H1 (cell line): Measurements from ENCODE around the gene PDE3A. TPM values are rescaled to one million over a fixed set of nuclear protein-coding genes. Genes with fewer than 3 reads are reported as not detected.

Experiments used
- CTCF ChIA-PET: fragments of 300-600 bp; sonication (Branson Sonifier 250); formaldehyde crosslinking; loops from one replicate; lab custom pipeline; 2021; ENCODE audit not compliant: partially characterized antibody; lab: Charles Lee
- POLR2A ChIA-PET: fragments of 300-600 bp; sonication (Branson Sonifier 250); formaldehyde crosslinking; loops from one replicate; lab custom pipeline; 2021; ENCODE audit warnings: inconsistent platforms; ENCODE audit not compliant: partially characterized antibody; lab: Charles Lee
- DNase-seq, 2 experiments: peaks; one replicate each; pipeline versions ENCODE4 v3.0.0 to v3.0.0-alpha.2; 2010 to 2022; ENCODE audit warnings: low spot score in 2 of 2, low read depth in 1 of 2, mixed read lengths in 1 of 2
- FAIRE-seq: peaks from 2 replicates; lab custom pipeline; 2011; peaks lifted over from hg19 to GRCh38; lab: Jason Lieb, UNC
- H2AFZ ChIP-seq: 2 replicates; pipeline ENCODE4 v1.8.1; 2012; ENCODE audit warnings: low read length, inconsistent platforms
- H2AK5ac ChIP-seq: 2 replicates; pipeline ENCODE4 v1.6.1; 2013; ENCODE audit warnings: low read depth, low read length
- H2BK120ac ChIP-seq: replicated peaks from 2 replicates; pipeline ENCODE3; 2013; ENCODE audit warnings: low read depth, low read length, inconsistent platforms
- H2BK12ac ChIP-seq: 2 replicates; pipeline ENCODE4 v1.6.1; 2013; ENCODE audit warnings: low read depth, low read length
- H2BK15ac ChIP-seq: 2 replicates; pipeline ENCODE4 v1.6.1; 2013; ENCODE audit warnings: low read length
- H2BK20ac ChIP-seq: 2 replicates; pipeline ENCODE4 v1.6.1; 2013; ENCODE audit warnings: low read length
- H2BK5ac ChIP-seq: 2 replicates; pipeline ENCODE4 v1.6.1; 2013; ENCODE audit warnings: low read depth, low read length
- H3K14ac ChIP-seq: 2 replicates; pipeline ENCODE4 v1.6.1; 2013; ENCODE audit warnings: inconsistent platforms; ENCODE audit not compliant: insufficient read length
- H3K18ac ChIP-seq: 2 replicates; pipeline ENCODE4 v1.6.1; 2013; ENCODE audit warnings: low read length; ENCODE audit errors: extremely low read depth
- H3K23ac ChIP-seq: 2 replicates; pipeline ENCODE4 v1.6.1; 2013; ENCODE audit warnings: inconsistent platforms; ENCODE audit not compliant: insufficient read length
- H3K23me2 ChIP-seq: 2 replicates; pipeline ENCODE4 v1.6.1; 2013; ENCODE audit warnings: low read depth, low read length
- H3K27ac ChIP-seq: 2 replicates; pipeline ENCODE4 v1.6.1; 2011; ENCODE audit warnings: low read depth, low read length, inconsistent platforms
- H3K27me3 ChIP-seq, 4 experiments: replicated peaks in 1 of 4; 1 replicate in 1 of 4; 2 replicates in 3 of 4; pipeline versions ENCODE4 v1.6.1 to v1.8.1; 2011 to 2013; ENCODE audit warnings: low read length in 3 of 4, mild to moderate bottlenecking in 3 of 4, inconsistent platforms in 2 of 4, mixed read lengths in 2 of 4, moderate library complexity in 1 of 4; ENCODE audit not compliant: control insufficient read depth in 3 of 4, insufficient read depth in 3 of 4; ENCODE audit errors: extremely low read depth in 1 of 4
- H3K36me3 ChIP-seq, 4 experiments: 2 replicates each; pipeline versions ENCODE4 v1.6.1 to v1.8.1; 2011 to 2013; ENCODE audit warnings: mild to moderate bottlenecking in 4 of 4, low read length in 3 of 4, moderate library complexity in 2 of 4, control low read depth in 1 of 4, inconsistent platforms in 1 of 4; ENCODE audit not compliant: insufficient read depth in 4 of 4, control insufficient read depth in 2 of 4
- H3K4ac ChIP-seq: replicated peaks from 2 replicates; pipeline ENCODE3; 2013; ENCODE audit warnings: low read length, low read depth, mixed read lengths, inconsistent platforms; ENCODE audit not compliant: insufficient read length
- H3K4me1 ChIP-seq, 4 experiments: replicated peaks in 1 of 4; 1 replicate in 1 of 4; 2 replicates in 3 of 4; pipeline versions ENCODE4 v1.6.1 to v1.8.1; 2011 to 2013; ENCODE audit warnings: low read length in 3 of 4, inconsistent platforms in 2 of 4, mixed read lengths in 1 of 4; ENCODE audit not compliant: insufficient read depth in 4 of 4, control insufficient read depth in 3 of 4
- H3K4me2 ChIP-seq, 2 experiments: 2 replicates each; pipeline versions ENCODE4 v1.6.1 to v1.8.1; 2011 to 2013; ENCODE audit warnings: low read depth in 2 of 2, low read length in 2 of 2, control low read depth in 1 of 2, inconsistent platforms in 1 of 2, mild to moderate bottlenecking in 1 of 2; ENCODE audit not compliant: insufficient read depth in 1 of 2
- H3K4me3 ChIP-seq, 4 experiments: fragments of 200-600, 300-600 bp in 1 of 4; sonication (generic), shearing (Covaris generic), sonication (Bioruptor Twin) in 1 of 4; 2 replicates each; pipeline versions ENCODE4 v1.5.1 to v1.8.1; 2011 to 2016; ENCODE audit warnings: low read length in 4 of 4, low read depth in 3 of 4, control low read depth in 2 of 4, inconsistent platforms in 2 of 4, mild to moderate bottlenecking in 2 of 4, mixed read lengths in 1 of 4, moderate library complexity in 1 of 4; ENCODE audit not compliant: insufficient read depth in 2 of 4; ENCODE audit errors: extremely low read depth in 1 of 4
- H3K56ac ChIP-seq: replicated peaks from 2 replicates; pipeline ENCODE3; 2013; ENCODE audit warnings: low read depth, mild to moderate bottlenecking, mixed read lengths, low read length, inconsistent platforms; ENCODE audit not compliant: insufficient read length
- H3K79me1 ChIP-seq: 2 replicates; pipeline ENCODE4 v1.6.1; 2013; ENCODE audit warnings: low read depth, low read length, control low read depth
- H3K79me2 ChIP-seq, 2 experiments: 2 replicates each; pipeline versions ENCODE4 v1.6.1 to v1.8.1; 2012 to 2013; ENCODE audit warnings: low read length in 2 of 2, mild to moderate bottlenecking in 2 of 2, inconsistent platforms in 1 of 2; ENCODE audit not compliant: insufficient read depth in 2 of 2, control insufficient read depth in 1 of 2
- H3K9ac ChIP-seq, 4 experiments: replicated peaks in 1 of 4; 1 replicate in 1 of 4; 2 replicates in 3 of 4; pipeline versions ENCODE4 v1.6.1 to v1.8.1; 2011 to 2013; ENCODE audit warnings: low read depth in 3 of 4, low read length in 3 of 4, control low read depth in 2 of 4, mild to moderate bottlenecking in 2 of 4, moderate library complexity in 2 of 4, inconsistent platforms in 1 of 4; ENCODE audit errors: extremely low read depth in 1 of 4
- H3K9me3 ChIP-seq, 2 experiments: 2 replicates each; pipeline versions ENCODE4 v1.6.1 to v1.8.1; 2012 to 2013; ENCODE audit warnings: mild to moderate bottlenecking in 2 of 2, moderate library complexity in 2 of 2, control low read depth in 1 of 2, inconsistent platforms in 1 of 2, low read depth in 1 of 2, low read length in 1 of 2, mixed read lengths in 1 of 2; ENCODE audit not compliant: insufficient read depth in 2 of 2
- H4K20me1 ChIP-seq, 2 experiments: replicated peaks in 1 of 2; 2 replicates each; pipeline versions ENCODE3 to v1.8.1; 2011 to 2013; ENCODE audit warnings: inconsistent platforms in 2 of 2, low read length in 2 of 2, mild to moderate bottlenecking in 1 of 2; ENCODE audit not compliant: insufficient read depth in 2 of 2, control insufficient read depth in 1 of 2
- H4K5ac ChIP-seq: 2 replicates; pipeline ENCODE4 v1.6.1; 2013; ENCODE audit warnings: low read length, low read depth, mixed read lengths, inconsistent platforms; ENCODE audit not compliant: insufficient read length
- H4K8ac ChIP-seq: 2 replicates; pipeline ENCODE4 v1.8.0; 2013; ENCODE audit warnings: mild to moderate bottlenecking, moderate library complexity, low read length, inconsistent platforms; ENCODE audit not compliant: insufficient read depth; ENCODE audit errors: extremely low read depth
- H4K91ac ChIP-seq: replicated peaks from 2 replicates; pipeline ENCODE3; 2013; ENCODE audit warnings: low read length, mixed read lengths, inconsistent platforms; ENCODE audit not compliant: insufficient read length
- BACH1 ChIP-seq: IDR thresholded peaks from 2 replicates; pipeline ENCODE4 v1.6.1; 2012; ENCODE audit warnings: low read length, improper control_type of control experiment
- CTCF ChIP-seq, 3 experiments: IDR thresholded peaks; 1 replicate in 2 of 3; 2 replicates in 1 of 3; pipeline versions ENCODE4 v1.5.1 to v1.6.1; 2011; ENCODE audit warnings: low read length in 3 of 3, mild to moderate bottlenecking in 3 of 3, inconsistent platforms in 2 of 3, low read depth in 1 of 3, moderate library complexity in 1 of 3; ENCODE audit not compliant: insufficient read depth in 1 of 3; ENCODE audit errors: control extremely low read depth in 1 of 3
- GTF2F1 ChIP-seq: IDR thresholded peaks from 2 replicates; pipeline ENCODE4 v1.6.1; 2012; ENCODE audit warnings: low read depth, low read length, improper control_type of control experiment, borderline replicate concordance
- HDAC2 ChIP-seq, 2 experiments: fragments of 300-600 bp in 1 of 2; sonication (generic) in 1 of 2; IDR thresholded peaks; 2 replicates each; pipeline ENCODE4 v1.6.1; 2011 to 2012; ENCODE audit warnings: low read depth in 2 of 2, low read length in 2 of 2, mild to moderate bottlenecking in 2 of 2, moderate library complexity in 2 of 2, borderline replicate concordance in 1 of 2, inconsistent platforms in 1 of 2
- KDM4A ChIP-seq: IDR thresholded peaks from one replicate; pipeline ENCODE4 v1.7.1; 2012; ENCODE audit warnings: low read depth, mild to moderate bottlenecking, moderate library complexity, low read length, inconsistent platforms; ENCODE audit not compliant: severe bottlenecking
- PHF8 ChIP-seq: fragments of 200-600 bp; sonication (generic); conservative IDR thresholded peaks from 2 replicates; pipeline ENCODE4 v1.7.1; 2012; ENCODE audit warnings: low read depth, mild to moderate bottlenecking, inconsistent platforms, low read length, moderate library complexity
- RBBP5 ChIP-seq: IDR thresholded peaks from 2 replicates; pipeline ENCODE4 v1.7.1; 2012; ENCODE audit warnings: low read depth, mild to moderate bottlenecking, inconsistent platforms, low read length, moderate library complexity, borderline replicate concordance
- SUZ12 ChIP-seq: fragments of 200-600 bp; sonication (generic); IDR thresholded peaks from 2 replicates; pipeline ENCODE4 v1.6.1; 2012; ENCODE audit warnings: mild to moderate bottlenecking, inconsistent platforms, low read length, moderate library complexity, mixed read lengths
- TCF12 ChIP-seq: IDR thresholded peaks from 2 replicates; pipeline ENCODE4 v1.6.1; 2011; ENCODE audit warnings: low read depth, mild to moderate bottlenecking, low read length
- TEAD4 ChIP-seq: IDR thresholded peaks from 2 replicates; pipeline ENCODE4 v1.6.1; 2012; ENCODE audit warnings: low read depth, low read length, inconsistent platforms, mixed read lengths
- WGBS, 2 experiments: shearing (Covaris generic) in 1 of 2; methylation state at CpG; one replicate each; pipeline versions ENCODE4 v1.1.6 to v1.1.7; 2013 to 2015; ENCODE audit warnings: low lambda C conversion rate in 2 of 2, mixed read lengths in 2 of 2, inconsistent platforms in 1 of 2, low coverage in 1 of 2, missing lambda C conversion rate in 1 of 2; ENCODE audit not compliant: insufficient replicate concordance in 2 of 2, insufficient coverage in 1 of 2, insufficient read length in 1 of 2; ENCODE audit errors: extremely low coverage in 1 of 2, missing lambda C conversion rate in 1 of 2; 5-methylcytosine and 5-hydroxymethylcytosine counted together
- polyA plus RNA-seq, 7 experiments: library from polyadenylated mRNA; depleted of rRNA in 3 of 7; stranded (reverse) in 5 of 7; unstranded in 2 of 7; fragments of >200 nt in 5 of 7; fragments of 200-250 nt in 2 of 7; gene quantifications; 1 replicate in 5 of 7; 2 replicates in 1 of 7; 4 replicates in 1 of 7; pipeline versions ENCODE4 v1.2.1 to v1.2.3, GENCODE V29; 2011 to 2013; ENCODE audit warnings: missing spikeins in 2 of 7, mixed read lengths in 2 of 7
- total RNA-seq: library from RNA; stranded (reverse); fragmentation: NEBNext Ultra II Directional; extraction: Animal tissue kit (Norgen Biotek cat#: 25700); gene quantifications from 2 replicates; pipeline ENCODE4 v1.2.1, GENCODE V29; 2021

PDE3A gene
- total and polyA plus RNA-seq, 2 of the 8 experiments (the other 6 are each of a cell fraction or from before 2014, with no cell fraction given): 1.4 to 3.4 TPM

- ChIA-PET POLR2A (interaction anchor here (1.3 to 2.0 kb wide), 2 partner anchors 10 to 157 kb away, joined by 3 to 9 read pairs; no protein-coding TSS in a partner anchor), CTCF (no interaction called here)
- H2BK12ac ChIP-seq: 0 out of 2 replicates have a peak overlapping the region, but pooled peaks have one; percentile 27
- no peaks in the 10 kb centered on the region for H3K9me3 ChIP-seq
- H3K79me1 ChIP-seq: no peaks in the 10 kb centered on the region
- H2BK15ac ChIP-seq: no peak overlapping the region; the same call in 1 of the 2 replicates
- H2AK5ac ChIP-seq: no peak overlapping the region
- peak overlapping the region; percentile 96 for H3K4me2 ChIP-seq
- H4K8ac ChIP-seq: peak overlapping the region; percentile 23; the same call in 1 of the 2 replicates
- no peak overlapping the region for H2BK120ac ChIP-seq
- no peak overlapping the region for H3K23ac ChIP-seq
- DNase-seq (peak; percentile 9 to 63), FAIRE-seq (no peak)
- H3K18ac ChIP-seq: peak overlapping the region; percentile 93
- peak overlapping the region; percentile 89 for H2AFZ ChIP-seq
- H3K79me2 ChIP-seq: no peaks in the 10 kb centered on the region
- peak overlapping the region in 1 of 4 experiments; percentile 45; a peak in 2 of 7 replicates for H3K9ac ChIP-seq
- no peak overlapping the region for H3K27ac ChIP-seq
- H2BK20ac ChIP-seq: no peak overlapping the region
- 3% methylated on average over 21 of the region's 21 CpGs; no CpG with 5 or more reads in 1 of the 2 experiments for WGBS, 2 experiments
- H2BK5ac ChIP-seq: no peak overlapping the region
- peak overlapping the region; percentile 40 for H3K56ac ChIP-seq
- H3K14ac ChIP-seq: no peak overlapping the region
- peak overlapping the region; percentile 65 for H4K91ac ChIP-seq
- peaks cover 15% of the 10 kb centered on the region; the same call in 1 of the 2 replicates for H3K23me2 ChIP-seq
- H4K20me1 ChIP-seq: no peaks in the 10 kb centered on the region
- peaks cover 0 to 6% (median 2%) of the 10 kb centered on the region in 4 experiments; a peak in 2 of 7 replicates for H3K4me1 ChIP-seq
- H3K4ac ChIP-seq: peak overlapping the region; percentile 83
- H4K5ac ChIP-seq: peak overlapping the region; percentile 36
- peak overlapping the region; percentile 77 to 91 (median 86) for H3K4me3 ChIP-seq
- no peaks in the 10 kb centered on the region for H3K36me3 ChIP-seq
- H3K27me3 ChIP-seq: no peaks in the 10 kb centered on the region
- TF ChIP-seq BACH1 (no peak), RBBP5 (no peak), TEAD4 (no peak), SUZ12 (0 out of 2 replicates have a peak, but pooled peaks have one; percentile 33), TCF12 (no peak), HDAC2 (IDR thresholded peaks at IDR 0.05; ENCODE audit: borderline replicate concordance in 1 of 2, low read depth in 2 of 2, low read length in 2 of 2) (no peak), KDM4A (peak; percentile 44), PHF8 (no peak), GTF2F1 (no peak), CTCF (IDR thresholded peaks at IDR 0.05; ENCODE audit: control extremely low read depth in 1 of 3, insufficient read depth in 1 of 3, low read depth in 1 of 3, low read length in 3 of 3) (0 out of 4 replicates have a peak, but pooled peaks of 1 of the 3 experiments have one; percentile 3)
Measured at GRCh38 chr12:20370014-20370386, 1.7 kb downstream of the PDE3A start.
